H1 (cell line): Measurements from ENCODE around the gene ITGA3. TPM values are rescaled to one million over a fixed set of nuclear protein-coding genes. Genes with fewer than 3 reads are reported as not detected.

ENCODE experiments used
- ATF2 ChIP-seq: IDR thresholded peaks from 2 replicates; pipeline ENCODE4 v1.6.1; 2012; ENCODE audit warnings: low read length, inconsistent platforms
- CEBPB ChIP-seq: IDR thresholded peaks from 2 replicates; pipeline ENCODE4 v1.6.1; 2012; ENCODE audit warnings: low read depth, low read length
- CHD7 ChIP-seq: fragments of 300-600 bp; sonication (generic); IDR thresholded peaks from 2 replicates; pipeline ENCODE4 v1.7.1; 2012; ENCODE audit warnings: low read length, moderate library complexity, mild to moderate bottlenecking, inconsistent platforms; ENCODE audit not compliant: insufficient replicate concordance
- CTCF ChIP-seq, 3 experiments: IDR thresholded peaks; 1 replicate in 2 of 3; 2 replicates in 1 of 3; pipeline versions ENCODE4 v1.5.1 to v1.6.1; 2011; ENCODE audit warnings: low read length in 3 of 3, mild to moderate bottlenecking in 3 of 3, inconsistent platforms in 2 of 3, low read depth in 1 of 3, moderate library complexity in 1 of 3; ENCODE audit not compliant: insufficient read depth in 1 of 3; ENCODE audit errors: control extremely low read depth in 1 of 3
- EP300 ChIP-seq, 2 experiments: IDR thresholded peaks; 1 replicate in 1 of 2; 2 replicates in 1 of 2; pipeline ENCODE4 v1.6.1; 2011 to 2012; ENCODE audit warnings: low read depth in 2 of 2, low read length in 2 of 2, mild to moderate bottlenecking in 2 of 2, borderline replicate concordance in 1 of 2, inconsistent platforms in 1 of 2, moderate library complexity in 1 of 2
- POLR2AphosphoS5 ChIP-seq: IDR thresholded peaks from 2 replicates; pipeline ENCODE4 v1.6.1; 2011; ENCODE audit warnings: low read depth, low read length
- polyA plus RNA-seq, 7 experiments: library from polyadenylated mRNA; depleted of rRNA in 3 of 7; stranded (reverse) in 5 of 7; unstranded in 2 of 7; fragments of >200 nt in 5 of 7; fragments of 200-250 nt in 2 of 7; gene quantifications; 1 replicate in 5 of 7; 2 replicates in 1 of 7; 4 replicates in 1 of 7; pipeline versions ENCODE4 v1.2.1 to v1.2.3, GENCODE V29; 2011 to 2013; ENCODE audit warnings: missing spikeins in 2 of 7, mixed read lengths in 2 of 7
- total RNA-seq: library from RNA; stranded (reverse); fragmentation: NEBNext Ultra II Directional; extraction: Animal tissue kit (Norgen Biotek cat#: 25700); gene quantifications from 2 replicates; pipeline ENCODE4 v1.2.1, GENCODE V29; 2021

Gene ITGA3
- total and polyA plus RNA-seq, 2 of the 8 experiments (the other 6 are each of a cell fraction or from before 2014, with no cell fraction given): 24.0 to 24.2 TPM

- no peak for TF ChIP-seq CHD7
- no peak for TF ChIP-seq EP300 (IDR thresholded peaks at IDR 0.05; ENCODE audit: borderline replicate concordance in 1 of 2, low read depth in 2 of 2, low read length in 2 of 2)
- TF ChIP-seq CTCF (IDR thresholded peaks at IDR 0.05; ENCODE audit: control extremely low read depth in 1 of 3, insufficient read depth in 1 of 3, low read depth in 1 of 3, low read length in 3 of 3): no peak
- no peak for TF ChIP-seq ATF2
- no peak for TF ChIP-seq POLR2AphosphoS5
- TF ChIP-seq CEBPB: no peak
Observed at GRCh38 chr17:50046667-50047066, 9.2 kb upstream of the ITGA3 start (continued).
